ENCODE results near the gene CFAP157.

CFAP157 gene

GRCh38 chr9:127690735-127691134 is 16.1 kb upstream of the CFAP157 start:
- Histone ChIP-seq H3K27ac (no peak overlapping the region), H3K4me3 (no peak overlapping the region)

- Histone ChIP-seq H3K27ac (no peak overlapping the region), H3K4me3 (no peak overlapping the region)
Observed at GRCh38 chr9:127692071-127692470, 14.7 kb upstream of the CFAP157 start.

GRCh38 chr9:127693143-127693542 is 13.6 kb upstream of the CFAP157 start:
- H3K4me3 ChIP-seq, result no peak overlapping the region

GRCh38 chr9:127693697-127694096 is 13.1 kb upstream of the CFAP157 start:
- no peak overlapping the region for H3K4me3 ChIP-seq
- H3K27ac ChIP-seq, result no peak overlapping the region

More at GRCh38 chr9:127693143-127693542, 13.6 kb upstream of the CFAP157 start:
- no peak overlapping the region for H3K27ac ChIP-seq

GRCh38 chr9:127694890-127695720 is 11.7 kb upstream of the CFAP157 start:
- H3K27ac ChIP-seq, result peak overlapping the region in 3 of 21 experiments; percentile 28 to 32 (median 29)
- H3K4me3 ChIP-seq, result no peak overlapping the region

GRCh38 chr9:127697575-127697974 is 9.2 kb upstream of the CFAP157 start:
- no peak overlapping the region for H3K4me3 ChIP-seq
- H3K27ac ChIP-seq, result peak overlapping the region in 2 of 21 experiments; percentile 22 to 23

GRCh38 chr9:127698386-127698785 is 8.4 kb upstream of the CFAP157 start:
- Histone ChIP-seq H3K27ac (peak overlapping the region in 8 of 21 experiments; percentile 69 to 92 (median 82)), H3K4me3 (no peak overlapping the region)

- peak overlapping the region; percentile 8 to 92 (median 80) for H3K27ac ChIP-seq
- H3K4me3 ChIP-seq, result peak overlapping the region in 6 of 7 experiments; percentile 7 to 31 (median 19)
Observed at GRCh38 chr9:127698985-127699670, 7.7 kb upstream of the CFAP157 start.

GRCh38 chr9:127700140-127700539 is 6.6 kb upstream of the CFAP157 start:
- H3K27ac ChIP-seq, result peak overlapping the region in 13 of 21 experiments; percentile 42 to 92 (median 75)
- no peak overlapping the region for H3K4me3 ChIP-seq

- H3K27ac ChIP-seq, result no peak overlapping the region
Observed at GRCh38 chr9:127700594-127701255, 6.1 kb upstream of the CFAP157 start.

GRCh38 chr9:127703289-127703946 is 3.4 kb upstream of the CFAP157 start:
- H3K4me3 ChIP-seq, result no peak overlapping the region
- no peak overlapping the region for H3K27ac ChIP-seq

More at GRCh38 chr9:127700594-127701255, 6.1 kb upstream of the CFAP157 start:
- H3K4me3 ChIP-seq, result no peak overlapping the region

- Histone ChIP-seq H3K27ac (no peak overlapping the region), H3K4me3 (no peak overlapping the region)
Observed at GRCh38 chr9:127705577-127706379, 1.0 kb upstream of the CFAP157 start.

GRCh38 chr9:127707766-127708165 is 978 bp downstream of the CFAP157 start:
- H3K4me3 ChIP-seq, result no peak overlapping the region
- no peak overlapping the region for H3K27ac ChIP-seq

GRCh38 chr9:127708952-127709587 is 2.3 kb downstream of the CFAP157 start:
- no peak overlapping the region for H3K27ac ChIP-seq
- no peak overlapping the region for H3K4me3 ChIP-seq

- H3K27ac ChIP-seq, result no peak overlapping the region
- no peak overlapping the region for H3K4me3 ChIP-seq
Observed at GRCh38 chr9:127710204-127710783, 3.5 kb downstream of the CFAP157 start.

- Histone ChIP-seq H3K4me3 (no peak overlapping the region), H3K27ac (no peak overlapping the region)
Observed at GRCh38 chr9:127711226-127711701, 4.5 kb downstream of the CFAP157 start.

GRCh38 chr9:127711831-127712274 is 5.1 kb downstream of the CFAP157 start:
- Histone ChIP-seq H3K27ac (peak overlapping the region in 1 of 21 experiments; percentile 3), H3K4me3 (no peak overlapping the region)

- H3K27ac ChIP-seq, result peak overlapping the region in 1 of 21 experiments; percentile 3
Observed at GRCh38 chr9:127712371-127712770, 5.6 kb downstream of the CFAP157 start.

More at GRCh38 chr9:127712371-127712770, 5.6 kb downstream of the CFAP157 start:
- H3K4me3 ChIP-seq, result no peak overlapping the region
